Activated naive CD4-positive, alpha-beta T cell treated with anti-CD3 and anti-CD28 coated beads, Interleukin-2, amount 50 U/mL, for 72 hours (primary cell): ENCODE results near the gene RFX2. TPM values are rescaled to one million over a fixed set of nuclear protein-coding genes. Genes with fewer than 3 reads are reported as not detected.

Experiments
- ATAC-seq, 2 donors: fragments of 150-1000 bp; cut with Tn5 transposase; 2 replicates each; pipeline ENCODE4 v1.10.0; 2021; ENCODE audit warnings: mild to moderate bottlenecking in 2 of 2, moderate library complexity in 2 of 2
- DNase-seq, 2 donors: peaks; one replicate each; pipeline ENCODE4 v3.0.0; 2021 to 2022; ENCODE audit warnings: low spot score in 2 of 2
- H3K27ac Mint-ChIP-seq, 2 donors: one replicate each; pipeline ENCODE4 v1.8.0; 2022; ENCODE audit warnings: mild to moderate bottlenecking in 2 of 2, mixed read lengths in 2 of 2
- H3K36me3 Mint-ChIP-seq, 2 donors: one replicate each; pipeline ENCODE4 v1.8.0; 2022; ENCODE audit warnings: mixed read lengths in 2 of 2
- H3K9me3 Mint-ChIP-seq, 2 donors: one replicate each; pipeline ENCODE4 v1.8.0; 2022; ENCODE audit warnings: mixed read lengths in 2 of 2
- total RNA-seq, 2 donors: library from RNA; stranded (reverse); gene quantifications; one replicate each; pipeline ENCODE4 v1.2.3, GENCODE V29; 2022

RFX2 gene
- total RNA-seq, 2 donors from 2014 or later = 11.2 to 13.8 TPM

GRCh38 chr19:6000228-6000847 lies 110.0 kb downstream of the RFX2 start:
- DNase-seq (no peak), ATAC-seq (no peak)
- peak overlapping the region in 1 of 2 donors; percentile 55 for H3K27ac Mint-ChIP-seq
- H3K36me3 Mint-ChIP-seq = peaks cover 9 to 11% of the 10 kb centered on the region in 2 donors
- H3K9me3 Mint-ChIP-seq = no peaks in the 10 kb centered on the region

GRCh38 chr19:5999693-6000092 lies 110.6 kb downstream of the RFX2 start:
- H3K9me3 Mint-ChIP-seq = no peaks in the 10 kb centered on the region
- ATAC-seq (no peak), DNase-seq (no peak)
- H3K36me3 Mint-ChIP-seq = peaks cover 9 to 11% of the 10 kb centered on the region in 2 donors
- H3K27ac Mint-ChIP-seq = no peak overlapping the region

GRCh38 chr19:5997371-5997770 lies 112.9 kb downstream of the RFX2 start:
- Mint-ChIP-seq H3K36me3 (peaks cover 9 to 11% of the 10 kb centered on the region in 2 donors), H3K9me3 (no peaks in the 10 kb centered on the region), H3K27ac (no peak overlapping the region)
- ATAC-seq = no peak
- DNase-seq = no peak

DNA sequence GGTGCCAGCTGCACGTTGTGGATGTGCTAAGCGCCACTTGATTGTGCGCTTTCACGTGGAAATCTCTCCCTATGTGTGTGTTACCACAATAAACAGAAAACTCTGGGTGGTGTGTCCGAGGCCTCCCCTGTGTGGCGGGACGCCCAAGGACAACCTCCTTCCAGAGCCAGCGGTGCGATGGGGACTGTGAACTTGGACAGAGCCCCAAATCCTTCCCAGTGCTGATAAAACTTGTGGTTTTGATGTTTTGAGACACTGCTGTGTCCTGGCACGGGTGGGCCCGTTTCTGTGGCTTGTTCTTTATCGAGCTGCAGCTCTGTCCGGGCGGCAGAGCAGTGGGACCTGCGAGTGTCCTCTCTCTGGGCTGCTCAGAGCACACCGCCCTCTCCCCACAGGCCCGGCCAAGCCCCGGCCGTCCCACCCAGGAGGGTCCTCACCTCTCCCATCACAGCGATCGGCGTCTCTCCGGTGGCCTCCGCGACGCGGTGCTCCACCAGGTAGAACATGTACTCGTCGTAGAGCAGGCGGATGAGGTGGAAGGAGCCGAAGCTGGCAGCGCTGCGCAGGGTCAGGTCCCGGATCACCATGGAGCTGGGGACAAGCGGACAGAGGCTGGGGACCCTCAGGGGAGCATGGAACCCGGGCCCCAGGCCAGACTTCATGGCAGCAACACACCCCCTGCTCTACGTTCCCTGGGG lies 113.5 kb downstream of the RFX2 start:
- Mint-ChIP-seq H3K36me3 (peaks cover 9 to 11% of the 10 kb centered on the region in 2 donors), H3K27ac (no peak overlapping the region), H3K9me3 (no peaks in the 10 kb centered on the region)
- DNase-seq (no peak), ATAC-seq (no peak)

- no peak for ATAC-seq
- Mint-ChIP-seq H3K27ac (no peak overlapping the region), H3K36me3 (peaks cover 7 to 8% of the 10 kb centered on the region in 2 donors), H3K9me3 (no peaks in the 10 kb centered on the region)
- DNase-seq = no peak
Observed at GRCh38 chr19:5996102-5996501, 114.2 kb downstream of the RFX2 start.

GRCh38 chr19:5995606-5996005 lies 114.7 kb downstream of the RFX2 start:
- DNase-seq = no peak
- ATAC-seq = no peak
- Mint-ChIP-seq H3K27ac (no peak overlapping the region), H3K9me3 (no peaks in the 10 kb centered on the region), H3K36me3 (peaks cover 2 to 4% of the 10 kb centered on the region in 2 donors)

- no peaks in the 10 kb centered on the region for H3K36me3 Mint-ChIP-seq
Observed at GRCh38 chr19:5994405-5995165, 115.7 kb downstream of the RFX2 start.

GRCh38 chr19:5993648-5994358 lies 116.5 kb downstream of the RFX2 start:
- Mint-ChIP-seq H3K9me3 (no peaks in the 10 kb centered on the region), H3K27ac (peak overlapping the region; percentile 12 to 16), H3K36me3 (no peaks in the 10 kb centered on the region)
- ATAC-seq (no peak), DNase-seq (no peak)

More at GRCh38 chr19:5994405-5995165, 115.7 kb downstream of the RFX2 start:
- DNase-seq (no peak), ATAC-seq (no peak)
- no peaks in the 10 kb centered on the region for H3K9me3 Mint-ChIP-seq
- no peak overlapping the region for H3K27ac Mint-ChIP-seq

- DNase-seq (no peak), ATAC-seq (no peak)
- Mint-ChIP-seq H3K27ac (peak overlapping the region; percentile 12 to 16), H3K36me3 (no peaks in the 10 kb centered on the region), H3K9me3 (no peaks in the 10 kb centered on the region)
Observed at GRCh38 chr19:5993201-5993600, 117.1 kb downstream of the RFX2 start.

DNA sequence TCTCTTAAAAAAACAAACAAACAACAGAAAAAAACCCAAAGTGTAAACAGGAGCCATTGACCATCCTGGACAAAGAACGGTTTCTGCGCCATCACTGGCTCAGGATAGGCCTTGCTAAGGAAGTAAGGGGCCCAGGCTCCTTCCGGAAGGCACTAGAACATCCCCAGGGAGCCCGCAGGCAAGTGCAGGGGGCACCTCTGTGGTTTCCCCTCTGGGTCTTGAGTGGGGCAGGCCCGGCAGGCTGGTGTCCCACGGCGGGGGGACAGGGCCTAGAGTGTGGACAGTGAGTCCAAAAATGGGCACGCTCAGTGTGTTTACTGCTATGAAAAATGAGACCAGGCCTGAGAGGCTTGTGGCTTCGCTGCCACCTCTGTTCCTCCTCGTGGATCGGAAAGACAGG lies 117.5 kb downstream of the RFX2 start:
- ATAC-seq (no peak), DNase-seq (no peak)
- Mint-ChIP-seq H3K9me3 (no peaks in the 10 kb centered on the region), H3K36me3 (no peaks in the 10 kb centered on the region), H3K27ac (peak overlapping the region in 1 of 2 donors; percentile 12)

DNA sequence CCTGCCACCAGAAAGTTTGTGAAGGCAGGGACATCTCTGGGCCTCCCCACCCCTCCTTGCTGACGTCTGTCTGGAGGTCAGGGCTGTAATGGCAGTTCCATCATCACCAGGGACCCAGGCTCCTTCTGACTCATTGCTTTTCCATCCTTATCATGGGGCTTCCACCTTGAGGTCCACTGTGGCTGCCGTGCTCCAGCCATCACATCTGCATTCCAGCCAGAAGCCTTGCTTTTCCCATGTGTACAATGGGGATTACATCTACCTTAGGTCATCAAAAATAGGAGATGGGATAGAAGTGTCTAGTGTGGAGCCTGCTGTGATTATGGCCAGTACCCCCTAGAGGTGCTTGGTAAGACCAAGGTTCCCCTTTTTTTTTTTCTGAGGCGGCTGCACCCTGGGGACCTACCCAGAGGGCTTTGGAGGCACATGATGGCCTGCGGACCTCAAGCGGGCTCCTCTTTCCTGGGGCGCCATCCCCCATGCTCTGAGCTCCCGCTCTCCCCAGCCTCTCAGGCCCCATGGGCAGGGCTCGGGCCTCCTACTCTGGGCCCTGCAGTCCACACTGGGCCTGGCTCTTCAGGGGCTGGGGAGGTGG lies 119.0 kb downstream of the RFX2 start:
- Mint-ChIP-seq H3K36me3 (no peaks in the 10 kb centered on the region), H3K27ac (peak overlapping the region in 1 of 2 donors; percentile 44), H3K9me3 (no peaks in the 10 kb centered on the region)
- DNase-seq (no peak), ATAC-seq (no peak)

DNA sequence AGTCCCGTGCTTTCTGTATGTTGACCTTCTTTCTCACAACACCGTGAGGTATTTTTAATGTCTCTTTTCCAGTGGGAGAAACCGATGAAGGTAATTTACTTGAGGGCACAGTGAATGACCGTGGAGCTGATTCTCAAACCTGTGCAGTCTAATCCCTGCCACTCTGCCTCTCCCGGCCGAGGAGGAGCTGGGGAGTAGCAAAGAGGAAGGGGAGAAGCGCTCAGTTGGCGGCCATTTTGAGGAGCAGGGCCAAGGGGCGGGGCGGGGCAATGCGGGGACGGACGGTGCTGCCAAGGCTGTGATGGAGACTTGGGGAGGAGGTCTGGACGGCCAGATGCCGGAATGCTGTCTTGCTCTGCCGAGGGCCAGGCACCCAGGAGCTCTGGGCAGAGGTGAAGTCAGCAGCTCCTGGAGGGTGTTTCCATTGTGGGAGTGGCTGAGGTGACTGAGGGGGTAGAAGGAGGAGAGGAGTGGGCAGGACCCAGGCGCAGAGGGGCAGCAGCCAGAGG lies 120.0 kb downstream of the RFX2 start:
- peak in 1 of 2 donors; percentile 43 for ATAC-seq
- H3K27ac Mint-ChIP-seq = peak overlapping the region in 1 of 2 donors; percentile 44

DNA sequence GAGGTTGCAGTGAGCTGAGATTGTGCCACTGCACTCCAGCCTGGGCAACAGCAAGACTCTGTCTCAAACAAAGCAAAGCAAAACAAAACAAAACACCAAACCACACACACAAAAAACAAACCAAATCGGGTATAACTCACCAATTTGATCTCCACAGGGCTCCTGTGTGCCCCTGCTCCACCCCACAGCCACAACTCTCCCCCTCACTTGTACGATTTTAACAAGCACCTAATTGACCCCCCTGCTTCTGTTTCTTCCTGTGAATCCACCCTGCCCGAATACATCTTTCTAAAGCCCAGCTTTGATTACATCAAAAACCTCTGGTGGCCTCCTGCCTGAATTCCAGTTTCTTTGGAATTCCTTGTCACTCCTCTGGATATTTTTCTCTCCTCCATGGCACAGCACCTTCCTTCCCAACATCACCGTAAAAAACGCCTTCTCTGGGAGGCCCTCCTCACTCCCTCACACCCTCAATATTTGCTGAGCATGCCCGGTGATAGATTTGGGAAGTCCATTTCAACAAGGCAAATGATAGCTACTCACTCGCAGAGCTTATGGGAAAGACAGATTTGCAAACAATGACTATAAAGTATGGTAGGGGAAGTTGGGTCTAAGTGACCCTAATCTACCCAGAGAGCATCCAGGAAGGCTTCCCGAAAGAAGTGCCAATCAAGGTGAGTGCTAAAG lies 120.8 kb downstream of the RFX2 start:
- H3K9me3 Mint-ChIP-seq = no peaks in the 10 kb centered on the region
- no peak for ATAC-seq
- no peak overlapping the region for H3K27ac Mint-ChIP-seq
- no peaks in the 10 kb centered on the region for H3K36me3 Mint-ChIP-seq
- no peak for DNase-seq

More for the DNA sequence above, 120.0 kb downstream of the RFX2 start:
- DNase-seq = no peak
- H3K36me3 Mint-ChIP-seq = no peaks in the 10 kb centered on the region
- H3K9me3 Mint-ChIP-seq = no peaks in the 10 kb centered on the region

DNA sequence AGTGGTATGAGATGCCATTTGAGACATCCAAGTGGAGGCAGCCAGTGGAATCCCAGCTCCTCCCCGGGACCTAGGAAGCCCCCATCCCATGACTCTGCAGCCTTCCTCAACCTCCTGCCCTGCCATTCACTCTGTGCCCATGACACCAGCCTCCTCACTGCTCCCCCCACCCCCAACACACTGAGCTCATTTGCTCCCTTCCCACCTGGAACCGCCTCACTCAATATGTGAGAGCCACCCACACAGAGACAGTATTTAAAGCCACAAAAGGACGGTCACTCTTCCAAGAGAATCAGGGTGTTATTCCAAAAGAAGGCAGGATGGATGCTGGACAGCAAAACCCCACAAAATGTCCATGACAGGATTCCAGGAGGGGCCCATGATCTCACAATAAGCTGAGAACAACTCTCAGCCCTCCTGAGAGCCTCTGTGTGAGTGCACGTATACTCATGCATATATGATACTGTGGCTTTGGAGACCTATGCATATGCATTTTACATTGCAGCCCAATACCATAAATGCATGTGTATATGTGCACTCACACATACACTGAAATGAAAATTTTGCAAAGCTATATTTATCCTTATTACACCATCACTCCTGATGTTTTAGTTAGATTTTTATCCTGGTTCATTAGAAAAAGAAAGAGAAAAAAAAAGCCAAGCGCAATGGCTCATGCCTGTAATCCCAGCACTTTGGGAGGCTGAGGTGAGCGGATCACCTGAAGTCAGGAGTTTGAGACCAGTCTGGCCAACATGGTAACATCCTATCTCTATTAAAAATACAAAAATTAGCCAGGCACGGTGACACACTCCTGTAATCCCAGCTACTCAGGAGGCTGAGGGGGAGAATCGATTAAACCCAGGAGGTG lies 121.5 kb downstream of the RFX2 start:
- H3K9me3 Mint-ChIP-seq = no peaks in the 10 kb centered on the region
- DNase-seq = no peak
- ATAC-seq = no peak
- no peaks in the 10 kb centered on the region for H3K36me3 Mint-ChIP-seq
- peak overlapping the region in 1 of 2 donors; percentile 41 for H3K27ac Mint-ChIP-seq
